Endothelial cell (in vitro differentiated cells): ENCODE measurements around the gene CRHBP. TPM values are rescaled to one million over a fixed set of nuclear protein-coding genes. Genes with fewer than 3 reads are reported as not detected.

Experiments
- DNase-seq: peaks from one replicate; pipeline ENCODE4 v3.0.0; 2021; ENCODE audit warnings: low spot score
- H3K27ac Mint-ChIP-seq: one replicate; pipeline ENCODE4 v1.8.0; 2021; ENCODE audit warnings: mixed read lengths, inconsistent platforms; ENCODE audit not compliant: unreplicated experiment
- H3K27me3 Mint-ChIP-seq: one replicate; pipeline ENCODE4 v1.8.0; 2021; ENCODE audit warnings: mild to moderate bottlenecking, moderate library complexity, mixed read lengths, inconsistent platforms; ENCODE audit not compliant: unreplicated experiment
- H3K36me3 Mint-ChIP-seq: one replicate; pipeline ENCODE4 v1.8.0; 2021; ENCODE audit warnings: mild to moderate bottlenecking, low read depth, mixed read lengths, inconsistent platforms; ENCODE audit not compliant: unreplicated experiment
- H3K4me1 Mint-ChIP-seq: one replicate; pipeline ENCODE4 v1.8.0; 2021; ENCODE audit warnings: mild to moderate bottlenecking, mixed read lengths, inconsistent platforms; ENCODE audit not compliant: unreplicated experiment
- H3K4me3 Mint-ChIP-seq: one replicate; pipeline ENCODE4 v1.8.0; 2021; ENCODE audit warnings: mild to moderate bottlenecking, mixed read lengths, inconsistent platforms; ENCODE audit not compliant: unreplicated experiment
- H3K9me3 Mint-ChIP-seq: one replicate; pipeline ENCODE4 v1.8.0; 2021; ENCODE audit warnings: mixed read lengths, inconsistent platforms; ENCODE audit not compliant: unreplicated experiment
- total RNA-seq: library from RNA; stranded (reverse); fragmentation: NEBNext Ultra II Directional; extraction: Animal tissue kit (Norgen Biotek cat#: 25700); gene quantifications from one replicate; pipeline ENCODE4 v1.2.1, GENCODE V29; 2021; ENCODE audit not compliant: unreplicated experiment
- TF ChIP-seq, protein P1 (sequence below): fragments of 200-600 bp; sonication (generic); IDR thresholded peaks from one replicate; pipeline ENCODE4 v1.5.0; 2021; ENCODE audit warnings: antibody characterized with exemption; ENCODE audit not compliant: unreplicated experiment

CRHBP gene
- total RNA-seq, 1 donor from 2014 or later: 108 TPM

DNA sequence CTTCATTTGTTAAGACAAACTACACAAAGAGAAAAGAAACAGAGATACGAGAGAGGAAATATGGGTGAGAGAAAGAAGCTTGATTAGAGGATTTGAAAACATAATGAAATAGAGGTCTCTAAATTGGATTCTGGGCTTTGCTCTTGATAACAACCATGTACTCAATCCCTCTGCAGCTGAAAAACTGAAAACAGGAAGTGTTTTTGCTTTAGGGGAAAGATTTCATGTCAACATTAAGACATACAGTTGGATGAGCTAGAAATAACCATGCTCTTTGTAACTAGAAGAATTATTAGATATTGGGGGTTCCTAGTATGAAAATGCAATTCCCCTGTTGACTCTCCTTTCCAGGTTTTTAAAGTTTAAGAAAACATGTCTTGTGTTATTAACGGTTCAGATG lies 21.9 kb downstream of the CRHBP start:
- H3K36me3 Mint-ChIP-seq: no peaks in the 10 kb centered on the region
- H3K4me1 Mint-ChIP-seq: no peaks in the 10 kb centered on the region
- H3K27me3 Mint-ChIP-seq: peaks cover 2% of the 10 kb centered on the region
- H3K9me3 Mint-ChIP-seq: no peaks in the 10 kb centered on the region
- TF ChIP-seq, protein P1, sequence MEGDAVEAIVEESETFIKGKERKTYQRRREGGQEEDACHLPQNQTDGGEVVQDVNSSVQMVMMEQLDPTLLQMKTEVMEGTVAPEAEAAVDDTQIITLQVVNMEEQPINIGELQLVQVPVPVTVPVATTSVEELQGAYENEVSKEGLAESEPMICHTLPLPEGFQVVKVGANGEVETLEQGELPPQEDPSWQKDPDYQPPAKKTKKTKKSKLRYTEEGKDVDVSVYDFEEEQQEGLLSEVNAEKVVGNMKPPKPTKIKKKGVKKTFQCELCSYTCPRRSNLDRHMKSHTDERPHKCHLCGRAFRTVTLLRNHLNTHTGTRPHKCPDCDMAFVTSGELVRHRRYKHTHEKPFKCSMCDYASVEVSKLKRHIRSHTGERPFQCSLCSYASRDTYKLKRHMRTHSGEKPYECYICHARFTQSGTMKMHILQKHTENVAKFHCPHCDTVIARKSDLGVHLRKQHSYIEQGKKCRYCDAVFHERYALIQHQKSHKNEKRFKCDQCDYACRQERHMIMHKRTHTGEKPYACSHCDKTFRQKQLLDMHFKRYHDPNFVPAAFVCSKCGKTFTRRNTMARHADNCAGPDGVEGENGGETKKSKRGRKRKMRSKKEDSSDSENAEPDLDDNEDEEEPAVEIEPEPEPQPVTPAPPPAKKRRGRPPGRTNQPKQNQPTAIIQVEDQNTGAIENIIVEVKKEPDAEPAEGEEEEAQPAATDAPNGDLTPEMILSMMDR: no peak
- H3K4me3 Mint-ChIP-seq: no peak overlapping the region
- no peak for DNase-seq
- no peak overlapping the region for H3K27ac Mint-ChIP-seq

DNA sequence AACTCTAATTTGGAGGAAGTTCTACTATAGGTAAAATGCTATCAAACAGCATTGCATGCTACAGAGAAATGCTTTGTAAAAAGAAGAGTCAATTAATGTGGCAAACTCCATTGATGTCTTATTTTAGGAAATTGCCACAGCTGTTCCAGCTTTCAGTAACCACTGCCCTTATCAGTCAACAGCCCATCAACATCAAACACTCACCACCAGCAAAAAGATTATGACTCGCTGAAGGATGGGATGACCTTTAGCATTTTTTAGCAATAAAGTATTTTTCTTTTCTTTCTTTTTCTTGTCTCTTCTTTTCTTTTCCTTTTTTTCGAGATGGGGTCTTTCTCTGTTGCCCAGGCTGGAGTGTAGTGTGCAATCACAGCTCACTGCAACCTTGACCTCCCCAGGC lies 26.0 kb downstream of the CRHBP start:
- Mint-ChIP-seq H3K27ac (no peak overlapping the region), H3K4me1 (no peaks in the 10 kb centered on the region), H3K9me3 (no peaks in the 10 kb centered on the region), H3K4me3 (no peak overlapping the region), H3K36me3 (no peaks in the 10 kb centered on the region), H3K27me3 (peaks cover 2% of the 10 kb centered on the region)
- TF ChIP-seq, protein P1: no peak
- no peak for DNase-seq

DNA sequence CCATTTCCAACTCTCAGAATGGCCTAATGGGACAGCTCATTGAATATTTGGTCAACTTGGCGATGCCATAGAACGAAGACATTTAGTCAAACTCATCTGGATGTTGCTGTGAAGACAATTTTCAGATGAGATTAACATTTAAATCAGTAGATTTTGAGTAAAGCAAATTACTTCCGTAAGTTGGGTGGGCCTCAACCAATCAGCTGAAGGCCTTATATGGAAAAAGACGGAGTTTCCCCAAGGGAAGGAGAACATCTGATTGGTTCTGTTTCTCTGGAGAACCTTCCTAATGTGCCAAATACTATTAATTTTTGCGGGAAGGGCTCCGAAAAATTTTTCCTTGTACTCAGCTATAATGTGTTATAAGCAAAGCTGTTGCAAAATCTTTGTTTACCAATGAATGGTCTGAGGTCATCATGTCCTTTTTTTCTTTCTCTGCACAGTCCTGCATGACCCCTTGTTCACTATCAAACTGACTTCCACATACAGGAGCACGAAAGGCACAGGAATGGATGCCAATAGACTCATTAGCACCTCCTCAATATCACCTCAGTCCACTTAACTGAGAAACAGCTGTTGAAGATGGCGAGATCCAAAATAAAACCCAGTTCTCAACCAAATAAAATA lies 27.8 kb downstream of the CRHBP start:
- Mint-ChIP-seq H3K27me3 (peaks cover 2% of the 10 kb centered on the region), H3K4me1 (no peaks in the 10 kb centered on the region), H3K9me3 (no peaks in the 10 kb centered on the region), H3K36me3 (no peaks in the 10 kb centered on the region), H3K27ac (no peak overlapping the region), H3K4me3 (no peak overlapping the region)
- DNase-seq: no peak
- TF ChIP-seq, protein P1: no peak

DNA sequence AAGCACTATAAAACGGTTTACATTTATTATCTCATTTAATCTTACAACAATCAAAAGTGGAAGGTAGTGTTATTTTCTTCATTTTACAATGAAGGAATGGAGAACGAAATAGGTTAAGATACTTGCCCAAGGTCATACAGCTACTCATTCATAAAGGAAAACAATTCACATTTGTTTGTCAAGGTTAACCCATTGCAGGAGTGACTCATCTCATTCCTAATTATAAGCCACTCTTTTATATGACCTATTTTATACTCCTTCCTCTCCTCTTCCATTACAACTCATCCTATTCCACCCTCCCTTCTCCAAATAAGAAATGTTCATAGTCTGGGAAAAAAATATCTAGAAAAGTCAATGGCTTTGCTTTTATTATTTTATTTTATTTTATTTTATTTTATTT lies 29.6 kb downstream of the CRHBP start:
- Mint-ChIP-seq H3K27ac (no peak overlapping the region), H3K9me3 (no peaks in the 10 kb centered on the region), H3K36me3 (no peaks in the 10 kb centered on the region), H3K27me3 (no peaks in the 10 kb centered on the region), H3K4me1 (peaks cover 7% of the 10 kb centered on the region), H3K4me3 (no peak overlapping the region)
- TF ChIP-seq, protein P1: no peak
- DNase-seq: no peak

DNA sequence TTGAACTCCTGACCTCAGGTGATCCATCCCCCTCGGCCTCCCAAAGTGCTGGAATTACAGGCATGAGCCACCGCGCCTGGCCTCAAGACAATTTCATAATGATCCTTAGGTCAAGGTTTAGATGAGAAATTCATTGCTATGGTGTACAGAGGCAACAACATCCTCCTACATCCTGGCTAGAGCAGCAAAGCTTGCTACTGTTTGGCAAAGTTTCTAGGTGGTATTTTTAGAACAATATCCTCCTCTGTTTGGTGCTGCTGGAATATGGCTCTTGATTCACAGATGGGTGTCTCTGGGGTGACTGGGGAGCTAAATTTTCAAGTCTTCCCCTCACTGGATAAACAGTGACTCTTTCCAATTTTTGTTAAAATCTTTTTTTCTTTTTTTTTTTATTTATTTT lies 30.6 kb downstream of the CRHBP start:
- H3K4me1 Mint-ChIP-seq: peaks cover 7% of the 10 kb centered on the region
- H3K27me3 Mint-ChIP-seq: no peaks in the 10 kb centered on the region
- H3K9me3 Mint-ChIP-seq: no peaks in the 10 kb centered on the region
- no peak overlapping the region for H3K4me3 Mint-ChIP-seq
- TF ChIP-seq, protein P1: no peak
- no peaks in the 10 kb centered on the region for H3K36me3 Mint-ChIP-seq
- no peak for DNase-seq
- H3K27ac Mint-ChIP-seq: no peak overlapping the region
